GM19351 (cell line): ENCODE data around the gene RNU1-4.
A peak's percentile ranks its signal among the peaks of the same experiment; 100 is the strongest.
"Not testable (repeated sequence)": the region's sequence is repeated elsewhere in the genome, so short reads cannot be mapped to it uniquely, and the experiment has no call there.

Source experiments
- ATAC-seq: cut with Tn5 transposase; IDR thresholded peaks from one replicate; pipeline ENCODE4 v1.9.1; 2021; ENCODE audit warnings: mild to moderate bottlenecking, moderate library complexity; ENCODE audit not compliant: unreplicated experiment

The RNU1-4 gene

GRCh38 chr1:16725439-16726245, 14.7 kb upstream of the RNU1-4 start:
- ATAC-seq, result not testable (repeated sequence)

GRCh38 chr1:16727190-16728111, 12.9 kb upstream of the RNU1-4 start:
- no peak for ATAC-seq

- peak; percentile 93 for ATAC-seq
These were observed 11.9 kb upstream of the RNU1-4 start for GRCh38 chr1:16728243-16728949.

GRCh38 chr1:16732254-16732896, 7.9 kb upstream of the RNU1-4 start:
- not testable (repeated sequence) for ATAC-seq

- ATAC-seq, result not testable (repeated sequence)
These were observed 914 bp downstream of the RNU1-4 start for GRCh38 chr1:16741230-16741629.

- not testable (repeated sequence) for ATAC-seq
These were observed 7.3 kb downstream of the RNU1-4 start for GRCh38 chr1:16747660-16748059.

- ATAC-seq, result not testable (repeated sequence)
These were observed 8.4 kb downstream of the RNU1-4 start for GRCh38 chr1:16748710-16749109.

- ATAC-seq, result not testable (repeated sequence)
These were observed 9.9 kb downstream of the RNU1-4 start for GRCh38 chr1:16749910-16750888.

GRCh38 chr1:16752770-16753169, 12.5 kb downstream of the RNU1-4 start:
- not testable (repeated sequence) for ATAC-seq

- ATAC-seq, result not testable (repeated sequence)
These were observed 15.1 kb downstream of the RNU1-4 start for GRCh38 chr1:16755385-16755784.

GRCh38 chr1:16755932-16756331, 15.6 kb downstream of the RNU1-4 start:
- ATAC-seq, result not testable (repeated sequence)

GRCh38 chr1:16757574-16757973, 17.3 kb downstream of the RNU1-4 start:
- ATAC-seq, result not testable (repeated sequence)

GRCh38 chr1:16758060-16758459, 17.7 kb downstream of the RNU1-4 start:
- not testable (repeated sequence) for ATAC-seq

- not testable (repeated sequence) for ATAC-seq
These were observed 18.8 kb downstream of the RNU1-4 start for GRCh38 chr1:16759041-16759493.

- not testable (repeated sequence) for ATAC-seq
These were observed 19.5 kb downstream of the RNU1-4 start for GRCh38 chr1:16759650-16760455.

GRCh38 chr1:16760456-16760765, 20.1 kb downstream of the RNU1-4 start:
- not testable (repeated sequence) for ATAC-seq

- not testable (repeated sequence) for ATAC-seq
These were observed 20.5 kb downstream of the RNU1-4 start for GRCh38 chr1:16760801-16761200.

- ATAC-seq, result not testable (repeated sequence)
These were observed 24.0 kb downstream of the RNU1-4 start for GRCh38 chr1:16764248-16764819.
